K562 (cell line): ENCODE data around the gene HSP90AA1. TPM values are rescaled to one million over a fixed set of nuclear protein-coding genes. Genes with fewer than 3 reads are reported as not detected.

ENCODE experiments used
- ATAC-seq: fragments of 200-7000 bp; cut with Tn5 transposase; 3 replicates; pipeline ENCODE4 v1.9.1; 2020; ENCODE audit warnings: moderate library complexity
- BruUV-seq: library from RNA; stranded (reverse); fragments of 400-500 nt; replicated peaks from 2 replicates; lab custom pipeline; 2021; lab: Mats Ljungman, UMichigan
- CTCF ChIA-PET: fragments of 300-600 bp; formaldehyde crosslinking; extraction: SDS; loops from one replicate; lab custom pipeline; 2021; ENCODE audit warnings: low intra/inter-chr PET ratio; lab: Yijun Ruan, JAX
- POLR2A ChIA-PET: fragments of 300-600, 350-650 bp; sonication (Branson Sonifier 250); formaldehyde crosslinking; extraction: SDS; loops from one replicate; lab custom pipeline; 2021; ENCODE audit warnings: antibody characterized with exemption, inconsistent platforms; lab: Yijun Ruan, JAX
- DNase-seq, 4 experiments: peaks; one replicate each; pipeline versions ENCODE4 v3.0.0 to v3.0.0-alpha.2; 2011 to 2018; ENCODE audit warnings: low spot score in 3 of 4, mixed read lengths in 3 of 4; ENCODE audit errors: extremely low read depth in 1 of 4
- FAIRE-seq: peaks from 2 replicates; lab custom pipeline; 2011; peaks lifted over from hg19 to GRCh38; lab: Jason Lieb, UNC
- H2AFZ ChIP-seq: 2 replicates; pipeline ENCODE4 v1.6.0; 2011; ENCODE audit warnings: low read depth, low read length, control low read depth, inconsistent platforms
- H3K27ac ChIP-seq: fragments of 200-600 bp; 3 replicates; pipeline ENCODE4 v1.8.0; 2011; ENCODE audit warnings: low read depth, mild to moderate bottlenecking, control low read depth, inconsistent platforms, low read length, moderate library complexity, mixed read lengths; ENCODE audit errors: extremely low read depth
- H3K27me3 ChIP-seq, 2 experiments: fragments of 300-600 bp in 1 of 2; 2 replicates in 1 of 2; 3 replicates in 1 of 2; pipeline versions ENCODE4 v1.6.0 to v1.8.0; 2011; ENCODE audit warnings: inconsistent platforms in 2 of 2, low read length in 2 of 2, mild to moderate bottlenecking in 1 of 2, mixed read lengths in 1 of 2, moderate library complexity in 1 of 2; ENCODE audit not compliant: control insufficient read depth in 2 of 2, insufficient read depth in 2 of 2
- H3K36me3 ChIP-seq: fragments of 300-600 bp; 3 replicates; pipeline ENCODE4 v1.8.0; 2011; ENCODE audit warnings: mild to moderate bottlenecking, low read length, inconsistent platforms; ENCODE audit not compliant: control insufficient read depth, insufficient read depth
- H3K4me1 ChIP-seq, 2 experiments: fragments of 200-600 bp in 1 of 2; replicated peaks in 1 of 2; 2 replicates in 1 of 2; 3 replicates in 1 of 2; pipeline versions ENCODE4 v1.5.1 to v1.8.0; 2011; ENCODE audit warnings: inconsistent platforms in 2 of 2, low read length in 2 of 2, mild to moderate bottlenecking in 1 of 2, mixed read lengths in 1 of 2, moderate library complexity in 1 of 2; ENCODE audit not compliant: control insufficient read depth in 2 of 2, insufficient read depth in 2 of 2
- H3K4me2 ChIP-seq: 2 replicates; pipeline ENCODE4 v1.6.1; 2011; ENCODE audit warnings: low read length, control low read depth, inconsistent platforms, mixed read lengths; ENCODE audit not compliant: insufficient read depth
- H3K4me3 ChIP-seq: fragments of 200-600 bp; sonication (generic), shearing (Covaris generic); 2 replicates; pipeline ENCODE4 v1.5.1; 2016; ENCODE audit warnings: control low read depth, inconsistent platforms
- H3K79me2 ChIP-seq: fragments of 200-600 bp; 3 replicates; pipeline ENCODE4 v1.8.0; 2011; ENCODE audit warnings: low read length, inconsistent platforms; ENCODE audit not compliant: control insufficient read depth, insufficient read depth
- H3K9ac ChIP-seq, 2 experiments: 2 replicates each; pipeline versions ENCODE4 v1.6.0 to v1.6.1; 2011; ENCODE audit warnings: low read depth in 2 of 2, low read length in 2 of 2, control low read depth in 1 of 2, inconsistent platforms in 1 of 2, mild to moderate bottlenecking in 1 of 2, mixed read lengths in 1 of 2; ENCODE audit not compliant: insufficient read depth in 1 of 2
- H3K9me1 ChIP-seq: one replicate; pipeline ENCODE4 v1.6.0; 2011; ENCODE audit warnings: inconsistent platforms, mild to moderate bottlenecking, low read length, moderate library complexity; ENCODE audit not compliant: control insufficient read depth, insufficient read depth
- H3K9me3 ChIP-seq: replicated peaks from 2 replicates; pipeline ENCODE4 v1.5.1; 2011; ENCODE audit warnings: low read depth, low read length, inconsistent platforms; ENCODE audit not compliant: control insufficient read depth, insufficient read depth
- H4K20me1 ChIP-seq: replicated peaks from 2 replicates; pipeline ENCODE4 v1.6.1; 2011; ENCODE audit warnings: low read length, inconsistent platforms, mixed read lengths; ENCODE audit not compliant: control insufficient read depth, insufficient read depth
- ATF6 ChIP-seq: sonication (generic); formaldehyde crosslinking; IDR thresholded peaks from 2 replicates; pipeline ENCODE4 v1.4.0; 2020; ENCODE audit warnings: mild to moderate bottlenecking, missing genetic modification reagents
- BMI1 ChIP-seq: fragments of 150-350 bp; IDR thresholded peaks from 2 replicates; pipeline ENCODE4 v1.6.1; 2014; ENCODE audit warnings: low read length
- C11orf30 ChIP-seq: fragments of 450-650 bp; IDR thresholded peaks from 2 replicates; pipeline ENCODE4 v1.6.1; 2016; ENCODE audit warnings: low read depth, mild to moderate bottlenecking
- CBX1 ChIP-seq: sonication (generic); IDR thresholded peaks from 2 replicates; pipeline ENCODE4 v1.6.1; 2016; ENCODE audit warnings: antibody characterized with exemption, low read depth, mild to moderate bottlenecking
- DACH1 ChIP-seq: fragments of 450-650 bp; IDR thresholded peaks from 2 replicates; pipeline ENCODE4 v1.6.1; 2018; ENCODE audit not compliant: partially characterized antibody
- FOXM1 ChIP-seq, 2 experiments: fragments of 450-650 bp in 1 of 2; sonication (generic) in 1 of 2; formaldehyde crosslinking in 1 of 2; IDR thresholded peaks; 2 replicates each; pipeline versions ENCODE4 v1.6.1 to v1.9.0; 2017 to 2022; ENCODE audit warnings: low read depth in 2 of 2, mild to moderate bottlenecking in 2 of 2, missing genetic modification reagents in 1 of 2, moderate library complexity in 1 of 2
- ILK ChIP-seq: fragments of 450-650 bp; IDR thresholded peaks from 2 replicates; pipeline ENCODE4 v1.6.1; 2016; ENCODE audit warnings: missing genetic modification characterization, low read depth, mild to moderate bottlenecking, missing compliant biosample characterization, moderate library complexity, borderline replicate concordance
- MBD2 ChIP-seq: sonication (generic); IDR thresholded peaks from 2 replicates; pipeline ENCODE4 v1.6.1; 2016; ENCODE audit warnings: low read depth, borderline replicate concordance
- RBM14 ChIP-seq: fragments of 200-400 bp; formaldehyde crosslinking; IDR thresholded peaks from 2 replicates; pipeline ENCODE4 v1.6.1; 2018; ENCODE audit warnings: low read depth, mild to moderate bottlenecking, low read length, moderate library complexity, borderline replicate concordance; ENCODE audit not compliant: insufficient read depth
- SFPQ ChIP-seq: fragments of 200-400 bp; formaldehyde crosslinking; IDR thresholded peaks from 2 replicates; pipeline ENCODE4 v1.6.1; 2017; ENCODE audit warnings: mild to moderate bottlenecking, low read depth, low read length, moderate library complexity
- SMARCE1 ChIP-seq: fragments of 450-650 bp; IDR thresholded peaks from 2 replicates; pipeline ENCODE4 v1.7.1; 2016; ENCODE audit warnings: mild to moderate bottlenecking
- XRCC5 ChIP-seq: fragments of 200-400 bp; formaldehyde crosslinking; IDR thresholded peaks from 2 replicates; pipeline ENCODE4 v1.6.1; 2017; ENCODE audit warnings: low read depth, mild to moderate bottlenecking, low read length
- YY1 ChIP-seq, 3 experiments: IDR thresholded peaks; 2 replicates each; pipeline ENCODE4 v1.6.1; 2011; ENCODE audit warnings: low read length in 2 of 3, mild to moderate bottlenecking in 2 of 3, moderate library complexity in 2 of 3, borderline replicate concordance in 1 of 3, control low read depth in 1 of 3, low read depth in 1 of 3; ENCODE audit not compliant: insufficient read depth in 3 of 3, insufficient replicate concordance in 2 of 3, control insufficient read depth in 1 of 3, insufficient read length in 1 of 3; ENCODE audit errors: extremely low read depth in 1 of 3
- ZMIZ1 ChIP-seq, 2 experiments: fragments of 150-350 bp in 1 of 2; IDR thresholded peaks; 2 replicates each; pipeline ENCODE4 v1.6.1; 2012 to 2016; ENCODE audit warnings: low read depth in 2 of 2, low read length in 2 of 2, mild to moderate bottlenecking in 1 of 2, moderate library complexity in 1 of 2
- in situ Hi-C: fragments of 300-500 bp; cut with MboI; formaldehyde crosslinking; loops from 4 replicates; pipeline ENCODE4 v1.15.0; 2018; ENCODE audit warnings: inconsistent platforms, mixed read lengths
- intact Hi-C: fragments of 100-400 bp; cut with micrococcal nuclease; formaldehyde crosslinking; loops from 2 replicates; pipeline ENCODE4 v1.14.2; 2022
- polyA plus RNA-seq, 8 experiments: library from polyadenylated mRNA; depleted of rRNA in 4 of 8; stranded (reverse) in 5 of 8; unstranded in 3 of 8; fragments of >200 nt; fragmentation: Nextera tagmentation in 2 of 8; fragmentation: Illumina TruSeq in 1 of 8; extraction: Ambion mirVana in 2 of 8; extraction: Trizol in 1 of 8; gene quantifications; 2 replicates each; pipeline versions ENCODE4 v1.2.1 to v1.2.3, GENCODE V29; 2011 to 2014; ENCODE audit warnings: inconsistent platforms in 1 of 8, missing spikeins in 1 of 8
- total RNA-seq, 7 experiments: library from RNA; depleted of rRNA in 6 of 7; stranded (reverse); fragments of >200 nt in 6 of 7; fragmentation: Illumina TruSeq in 2 of 7; extraction: Trizol in 2 of 7; gene quantifications; 2 replicates each; pipeline versions ENCODE4 v1.2.1 to v1.2.3, GENCODE V29; 2011 to 2021; ENCODE audit warnings: low replicate concordance in 1 of 7

The HSP90AA1 gene
- total and polyA plus RNA-seq, 9 of the 15 experiments (the other 6 are each of a cell fraction or from before 2014, with no cell fraction given): 377 to 1,731 (median 879) TPM

- ChIA-PET CTCF (no interaction called here), POLR2A (no interaction called here)
- Histone ChIP-seq H3K4me1 (peaks cover 0 to 11% of the 10 kb centered on the region in 2 experiments; a peak in 3 of 5 replicates), H3K27ac (no peak overlapping the region), H3K9me1 (no peaks in the 10 kb centered on the region), H2AFZ (no peak overlapping the region), H3K36me3 (no peaks in the 10 kb centered on the region), H3K79me2 (no peaks in the 10 kb centered on the region), H3K4me2 (no peak overlapping the region), H3K4me3 (no peak overlapping the region), H3K27me3 (no peaks in the 10 kb centered on the region), H3K9me3 (no peaks in the 10 kb centered on the region), H4K20me1 (no peaks in the 10 kb centered on the region), H3K9ac (no peak overlapping the region)
- TF ChIP-seq YY1 (IDR thresholded peaks at IDR 0.05; ENCODE audit: borderline replicate concordance in 1 of 3, control insufficient read depth in 1 of 3, extremely low read depth in 1 of 3, insufficient read depth in 3 of 3, insufficient read length in 1 of 3, insufficient replicate concordance in 2 of 3, low read depth in 1 of 3, low read length in 2 of 3) (no peak), DACH1 (no peak), ZMIZ1 (IDR thresholded peaks at IDR 0.05; ENCODE audit: low read depth in 2 of 2, low read length in 2 of 2) (no peak), SMARCE1 (no peak), CBX1 (no peak), BMI1 (no peak), FOXM1 (IDR thresholded peaks at IDR 0.05; ENCODE audit: low read depth) (no peak), FOXM1 (CRISPR knock-in tag; IDR thresholded peaks at IDR 0.05; ENCODE audit: low read depth) (no peak), ATF6 (CRISPR knock-in tag) (no peak), ILK (no peak), MBD2 (no peak), C11orf30 (no peak), SFPQ (no peak), XRCC5 (no peak), RBM14 (no peak)
- BruUV-seq: no TSS peak
- no peak for ATAC-seq
- FAIRE-seq: no peak
- intact Hi-C loops: no loop called here
- no peak for DNase-seq
- in situ Hi-C loops: no loop called here
Measured at GRCh38 chr14:102124419-102124818, 37.6 kb upstream of the HSP90AA1 start.
